IMR-90 (cell line): ENCODE data around the gene DNMT3B. TPM values are rescaled to one million over a fixed set of nuclear protein-coding genes. Genes with fewer than 3 reads are reported as not detected.

ENCODE experiments used
- ATAC-seq: fragments of 200-7000 bp; cut with Tn5 transposase; 2 replicates; pipeline ENCODE4 v1.9.1; 2020; ENCODE audit warnings: low read depth, mild to moderate bottlenecking, moderate library complexity
- BruUV-seq: library from RNA; stranded (reverse); fragments of 400-500 nt; replicated peaks from 2 replicates; lab custom pipeline; 2021; lab: Mats Ljungman, UMichigan
- CTCF ChIA-PET: fragments of 300-600 bp; formaldehyde crosslinking; extraction: SDS; loops from one replicate; lab custom pipeline; 2021; ENCODE audit warnings: antibody characterized with exemption; lab: Yijun Ruan, JAX
- POLR2A ChIA-PET: fragments of 300-600 bp; sonication (Branson Sonifier 250); formaldehyde crosslinking; loops from one replicate; lab custom pipeline; 2022; ENCODE audit warnings: antibody characterized with exemption; ENCODE audit not compliant: unreplicated experiment; lab: Charles Lee
- DNase-seq: peaks from one replicate; pipeline ENCODE4 v3.0.0; 2013
- H2AFZ ChIP-seq: replicated peaks from 2 replicates; pipeline ENCODE3; 2013; ENCODE audit warnings: low read length, mild to moderate bottlenecking; ENCODE audit not compliant: poor library complexity
- H2AK5ac ChIP-seq: 2 replicates; pipeline ENCODE4 v1.6.1; 2013; ENCODE audit warnings: low read depth, low read length, inconsistent platforms
- H2AK9ac ChIP-seq: replicated peaks from 2 replicates; pipeline ENCODE3; 2013; ENCODE audit warnings: mild to moderate bottlenecking, low read depth, low read length, moderate library complexity; ENCODE audit not compliant: poor library complexity
- H2BK120ac ChIP-seq: 2 replicates; pipeline ENCODE4 v1.6.1; 2013; ENCODE audit warnings: low read depth, low read length, inconsistent platforms
- H2BK15ac ChIP-seq: 3 replicates; pipeline ENCODE4 v1.6.1; 2013; ENCODE audit warnings: low read depth, low read length, inconsistent platforms
- H2BK20ac ChIP-seq: 2 replicates; pipeline ENCODE4 v1.6.1; 2013; ENCODE audit warnings: low read depth, mild to moderate bottlenecking, inconsistent platforms, low read length, moderate library complexity
- H2BK5ac ChIP-seq: 2 replicates; pipeline ENCODE4 v1.6.1; 2013; ENCODE audit warnings: mild to moderate bottlenecking, low read depth, low read length, inconsistent platforms; ENCODE audit not compliant: poor library complexity, severe bottlenecking
- H3K14ac ChIP-seq: replicated peaks from 2 replicates; pipeline ENCODE4 v1.6.1; 2013; ENCODE audit warnings: low read depth, low read length, inconsistent platforms
- H3K18ac ChIP-seq: 2 replicates; pipeline ENCODE4 v1.6.1; 2013; ENCODE audit warnings: low read depth, low read length, control low read depth
- H3K23ac ChIP-seq: 2 replicates; pipeline ENCODE4 v1.6.1; 2013; ENCODE audit warnings: low read depth, low read length, inconsistent platforms
- H3K27ac ChIP-seq: 2 replicates; pipeline ENCODE4 v1.5.1; 2013; ENCODE audit warnings: mild to moderate bottlenecking, control low read depth, low read length; ENCODE audit not compliant: insufficient read depth
- H3K27me3 ChIP-seq: 2 replicates; pipeline ENCODE4 v1.6.1; 2013; ENCODE audit warnings: low read length; ENCODE audit not compliant: control insufficient read depth, insufficient read depth
- H3K36me3 ChIP-seq: 2 replicates; pipeline ENCODE4 v1.6.1; 2013; ENCODE audit warnings: low read length, mixed read lengths; ENCODE audit not compliant: control insufficient read depth, insufficient read depth
- H3K4ac ChIP-seq: 2 replicates; pipeline ENCODE4 v1.6.1; 2013; ENCODE audit warnings: low read depth, low read length, inconsistent platforms
- H3K4me1 ChIP-seq: 2 replicates; pipeline ENCODE4 v1.6.1; 2013; ENCODE audit warnings: low read length, mixed read lengths; ENCODE audit not compliant: control insufficient read depth, insufficient read depth
- H3K4me2 ChIP-seq: 2 replicates; pipeline ENCODE4 v1.6.1; 2013; ENCODE audit warnings: low read depth, mild to moderate bottlenecking, control low read depth, low read length, moderate library complexity
- H3K4me3 ChIP-seq: 2 replicates; pipeline ENCODE4 v1.5.1; 2013; ENCODE audit warnings: low read depth, mild to moderate bottlenecking, control low read depth, low read length, moderate library complexity; ENCODE audit not compliant: insufficient read depth
- H3K56ac ChIP-seq: 2 replicates; pipeline ENCODE4 v1.6.1; 2013; ENCODE audit warnings: low read length, inconsistent platforms; ENCODE audit not compliant: insufficient read depth; ENCODE audit errors: extremely low read depth
- H3K79me1 ChIP-seq, 2 experiments: 2 replicates each; pipeline ENCODE4 v1.6.1; 2013; ENCODE audit warnings: low read length in 2 of 2, inconsistent platforms in 1 of 2, low read depth in 1 of 2
- H3K9ac ChIP-seq: 2 replicates; pipeline ENCODE4 v1.6.1; 2013; ENCODE audit warnings: low read depth, low read length, control low read depth
- H3K9me1 ChIP-seq: 2 replicates; pipeline ENCODE4 v1.6.1; 2013; ENCODE audit warnings: low read length, inconsistent platforms; ENCODE audit not compliant: insufficient read depth
- H3K9me3 ChIP-seq: 2 replicates; pipeline ENCODE4 v1.6.1; 2013; ENCODE audit warnings: low read length; ENCODE audit not compliant: control insufficient read depth, insufficient read depth
- H4K20me1 ChIP-seq: 2 replicates; pipeline ENCODE4 v1.6.1; 2013; ENCODE audit warnings: low read length, inconsistent platforms; ENCODE audit not compliant: insufficient read depth
- H4K5ac ChIP-seq: 2 replicates; pipeline ENCODE4 v1.6.1; 2013; ENCODE audit warnings: mild to moderate bottlenecking, low read depth, low read length, control low read depth
- H4K8ac ChIP-seq, 2 experiments: 2 replicates each; pipeline ENCODE4 v1.6.1; 2013; ENCODE audit warnings: low read depth in 2 of 2, low read length in 2 of 2, control low read depth in 1 of 2, inconsistent platforms in 1 of 2
- H4K91ac ChIP-seq: 2 replicates; pipeline ENCODE4 v1.6.1; 2013; ENCODE audit warnings: low read depth, low read length, inconsistent platforms; ENCODE audit not compliant: insufficient read depth
- BHLHE40 ChIP-seq: fragments of 150-350 bp; IDR thresholded peaks from 2 replicates; pipeline ENCODE4 v1.6.1; 2016; ENCODE audit warnings: mild to moderate bottlenecking, low read depth, low read length
- CEBPB ChIP-seq: IDR thresholded peaks from 2 replicates; pipeline ENCODE4 v1.6.1; 2012; ENCODE audit warnings: low read depth, low read length, improper control_type of control experiment
- CHD1 ChIP-seq: IDR thresholded peaks from 2 replicates; pipeline ENCODE4 v1.6.1; 2012; ENCODE audit warnings: low read depth, low read length, improper control_type of control experiment
- CTCF ChIP-seq: conservative IDR thresholded peaks from 2 replicates; pipeline ENCODE4 v1.5.1; 2012; ENCODE audit warnings: mild to moderate bottlenecking, low read depth, low read length, improper control_type of control experiment
- FOS ChIP-seq: fragments of 150-350 bp; IDR thresholded peaks from 2 replicates; pipeline ENCODE4 v1.6.1; 2016; ENCODE audit warnings: low read depth, low read length
- MAZ ChIP-seq: IDR thresholded peaks from 2 replicates; pipeline ENCODE4 v1.6.1; 2012; ENCODE audit warnings: low read depth, mild to moderate bottlenecking, low read length, improper control_type of control experiment, moderate library complexity, borderline replicate concordance
- POLR2A ChIP-seq: IDR thresholded peaks from 2 replicates; pipeline ENCODE4 v1.6.1; 2012; ENCODE audit warnings: mild to moderate bottlenecking, low read depth, low read length
- RAD21 ChIP-seq: IDR thresholded peaks from 2 replicates; pipeline ENCODE4 v1.6.1; 2012; ENCODE audit warnings: low read length, improper control_type of control experiment
- RCOR1 ChIP-seq: IDR thresholded peaks from 2 replicates; pipeline ENCODE4 v1.6.1; 2012; ENCODE audit warnings: mild to moderate bottlenecking, low read length, improper control_type of control experiment; ENCODE audit not compliant: insufficient replicate concordance
- RFX5 ChIP-seq: IDR thresholded peaks from 2 replicates; pipeline ENCODE4 v1.8.0; 2012; ENCODE audit warnings: low read depth, mild to moderate bottlenecking, low read length, moderate library complexity
- SMC3 ChIP-seq: fragments of 150-350 bp; IDR thresholded peaks from 2 replicates; pipeline ENCODE4 v1.6.1; 2016; ENCODE audit warnings: low read depth, mild to moderate bottlenecking, antibody characterized with exemption, low read length, moderate library complexity
- USF2 ChIP-seq: fragments of 150-350 bp; IDR thresholded peaks from 2 replicates; pipeline ENCODE4 v1.6.1; 2017; ENCODE audit warnings: mild to moderate bottlenecking, antibody characterized with exemption, low read length, low read depth
- WGBS, 2 experiments: methylation state at CpG; one replicate each; pipeline versions ENCODE4 v1.1.5 to v1.1.7; 2013; ENCODE audit warnings: missing lambda C conversion rate in 2 of 2; ENCODE audit not compliant: insufficient read length in 1 of 2; ENCODE audit errors: extremely low coverage in 2 of 2; 5-methylcytosine and 5-hydroxymethylcytosine counted together
- dilution Hi-C: fragments of 300-500 bp; cut with HindIII; formaldehyde crosslinking; loops from one replicate; pipeline ENCODE4 v1.14.3; 2018; ENCODE audit warnings: low sequenced_read_pairs; ENCODE audit not compliant: unreplicated experiment
- in situ Hi-C: fragments of 300-500 bp; cut with MboI; formaldehyde crosslinking; loops from 3 replicates; pipeline ENCODE4 v1.14.3; 2019; ENCODE audit warnings: low sequenced_read_pairs, inconsistent platforms, mixed read lengths
- intact Hi-C: fragments of 100-400 bp; cut with micrococcal nuclease; formaldehyde crosslinking; loops from 2 replicates; pipeline ENCODE4 v1.10.0; 2022
- polyA plus RNA-seq, 3 experiments: library from polyadenylated mRNA; depleted of rRNA; stranded (reverse); fragments of >200 nt; gene quantifications; 2 replicates each; pipeline ENCODE4 v1.2.3, GENCODE V29; 2012; ENCODE audit warnings: low replicate concordance in 1 of 3
- total RNA-seq: library from RNA; depleted of rRNA; stranded (reverse); fragments of >200 nt; gene quantifications from 2 replicates; pipeline ENCODE4 v1.2.3, GENCODE V29; 2012
- TF ChIP-seq, protein P1 (sequence below): fragments of 150-350 bp; IDR thresholded peaks from 2 replicates; pipeline ENCODE4 v1.6.1; 2016; ENCODE audit warnings: low read depth, mild to moderate bottlenecking, low read length, moderate library complexity, borderline replicate concordance

Gene DNMT3B
- total and polyA plus RNA-seq, 2 of the 4 experiments (the other 2 are of a cell fraction), result 1.3 to 1.9 TPM

GRCh38 chr20:32808438-32808837 is 46.3 kb downstream of the DNMT3B start:
- H3K9me3 ChIP-seq, result no peaks in the 10 kb centered on the region
- no peak overlapping the region for H3K4me2 ChIP-seq
- no peak overlapping the region for H2BK5ac ChIP-seq
- no peak overlapping the region for H2AK5ac ChIP-seq
- H3K9ac ChIP-seq, result no peak overlapping the region
- no peak overlapping the region for H2BK15ac ChIP-seq
- DNase-seq (no peak), ATAC-seq (no peak; the same call in 1 of the 2 replicates)
- H4K91ac ChIP-seq, result no peak overlapping the region
- no peaks in the 10 kb centered on the region for H3K4me1 ChIP-seq
- peaks cover 6% of the 10 kb centered on the region for H3K9me1 ChIP-seq
- H3K23ac ChIP-seq, result no peak overlapping the region
- no TSS peak for BruUV-seq
- no peak overlapping the region for H3K56ac ChIP-seq
- H4K5ac ChIP-seq, result no peak overlapping the region
- H4K20me1 ChIP-seq, result no peaks in the 10 kb centered on the region
- H2AFZ ChIP-seq, result no peak overlapping the region
- WGBS, 2 experiments, result no CpG with 5 or more reads among the region's 4 CpGs
- no peak overlapping the region for H3K14ac ChIP-seq
- no peak for TF ChIP-seq RCOR1
- no peak for TF ChIP-seq MAZ
- TF ChIP-seq USF2, result no peak
- TF ChIP-seq CEBPB, result no peak
- TF ChIP-seq SMC3, result no peak
- no peak for TF ChIP-seq BHLHE40
- no peak for TF ChIP-seq RAD21
- no peak for TF ChIP-seq FOS
- no peak for TF ChIP-seq POLR2A
- no peak for TF ChIP-seq CHD1
- TF ChIP-seq CTCF, result no peak
- TF ChIP-seq, protein P1, sequence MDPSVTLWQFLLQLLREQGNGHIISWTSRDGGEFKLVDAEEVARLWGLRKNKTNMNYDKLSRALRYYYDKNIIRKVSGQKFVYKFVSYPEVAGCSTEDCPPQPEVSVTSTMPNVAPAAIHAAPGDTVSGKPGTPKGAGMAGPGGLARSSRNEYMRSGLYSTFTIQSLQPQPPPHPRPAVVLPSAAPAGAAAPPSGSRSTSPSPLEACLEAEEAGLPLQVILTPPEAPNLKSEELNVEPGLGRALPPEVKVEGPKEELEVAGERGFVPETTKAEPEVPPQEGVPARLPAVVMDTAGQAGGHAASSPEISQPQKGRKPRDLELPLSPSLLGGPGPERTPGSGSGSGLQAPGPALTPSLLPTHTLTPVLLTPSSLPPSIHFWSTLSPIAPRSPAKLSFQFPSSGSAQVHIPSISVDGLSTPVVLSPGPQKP, result no peak
- TF ChIP-seq RFX5, result no peak
- dilution Hi-C loops (no loop called here), in situ Hi-C loops (no loop called here), intact Hi-C loops (no loop called here)
- H4K8ac ChIP-seq, result no peak overlapping the region
- H3K27me3 ChIP-seq, result no peaks in the 10 kb centered on the region
- H3K18ac ChIP-seq, result no peak overlapping the region
- ChIA-PET POLR2A (no interaction called here), CTCF (no interaction called here)
- peaks cover 7% of the 10 kb centered on the region for H3K36me3 ChIP-seq
- H2AK9ac ChIP-seq, result no peak overlapping the region
- no peak overlapping the region for H3K27ac ChIP-seq
- no peak overlapping the region for H2BK20ac ChIP-seq
- no peak overlapping the region for H3K4me3 ChIP-seq
- H2BK120ac ChIP-seq, result no peak overlapping the region
- H3K79me1 ChIP-seq, result no peaks in the 10 kb centered on the region; a peak in 1 of 4 replicates
- H3K4ac ChIP-seq, result no peak overlapping the region
